Stimulated activated CD4-positive, alpha-beta T cell treated with anti-CD3 and anti-CD28 coated beads, Interleukin-15, amount 100 ng/mL, for 24 hours (primary cell): Measurements from ENCODE around the gene IPCEF1.
"Not testable (repeated sequence)": the region's sequence is repeated elsewhere in the genome, so short reads cannot be mapped to it uniquely, and the experiment has no call there.

Source experiments
- DNase-seq: peaks from one replicate; pipeline ENCODE4 v3.0.0-alpha.2; 2020

Gene IPCEF1

DNA sequence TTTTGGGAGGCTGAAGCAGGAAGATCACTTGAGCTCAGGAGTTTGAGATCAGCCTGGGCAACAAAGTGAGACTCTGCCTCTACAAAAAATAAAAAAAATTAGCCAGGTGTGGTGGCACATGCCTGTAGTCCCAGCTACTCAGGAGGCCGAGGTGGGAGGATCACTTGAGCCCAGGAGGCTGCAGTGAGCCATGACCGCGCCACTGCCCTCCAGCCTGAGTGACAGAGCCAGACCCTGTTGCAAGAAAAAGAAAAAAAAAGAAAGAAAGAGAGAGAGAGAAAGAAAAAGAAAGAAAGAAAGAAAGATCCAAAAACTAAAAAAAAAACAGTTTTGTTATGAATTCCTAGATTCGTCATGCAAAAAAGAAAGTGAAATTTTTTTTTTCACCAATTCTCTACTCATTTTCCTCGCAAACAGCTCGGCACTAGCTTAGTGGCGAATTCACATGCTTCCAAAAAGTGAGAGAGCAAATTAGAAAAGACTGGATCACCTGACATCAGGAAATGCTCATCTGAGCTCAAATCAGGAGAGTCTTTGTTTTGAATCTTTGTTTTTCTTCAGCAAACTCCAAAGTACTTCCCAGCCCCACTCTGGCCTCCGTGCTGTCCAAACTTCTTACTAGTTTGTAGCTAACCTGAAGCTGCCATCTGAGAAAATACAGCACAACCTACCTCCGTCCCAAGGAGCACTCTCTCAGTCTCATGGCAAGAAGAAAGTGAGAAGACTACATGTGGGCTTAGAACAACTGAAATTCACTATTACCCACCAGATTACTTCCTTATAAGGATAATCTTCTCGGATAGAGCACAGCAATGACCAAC is 27.0 kb downstream of the IPCEF1 start:
- no peak for DNase-seq

DNA sequence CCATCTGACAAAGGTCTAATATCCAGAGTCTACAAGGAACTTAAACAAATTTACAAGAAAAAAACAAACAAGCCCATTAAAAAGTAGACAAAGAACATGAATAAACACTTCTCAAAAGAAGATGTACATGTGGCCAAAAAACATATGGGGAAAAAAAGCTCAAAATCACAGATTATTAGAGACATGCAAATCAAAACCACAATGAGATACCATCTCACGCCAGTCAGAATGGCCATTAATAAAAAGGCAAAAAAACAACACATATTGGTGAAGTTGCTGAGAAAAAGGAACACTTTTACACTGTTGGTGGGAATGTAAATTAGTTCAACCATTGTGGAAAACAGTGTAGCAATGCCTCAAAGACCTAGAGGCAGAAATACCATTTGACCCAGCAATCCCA is 29.3 kb downstream of the IPCEF1 start:
- not testable (repeated sequence) for DNase-seq

DNA sequence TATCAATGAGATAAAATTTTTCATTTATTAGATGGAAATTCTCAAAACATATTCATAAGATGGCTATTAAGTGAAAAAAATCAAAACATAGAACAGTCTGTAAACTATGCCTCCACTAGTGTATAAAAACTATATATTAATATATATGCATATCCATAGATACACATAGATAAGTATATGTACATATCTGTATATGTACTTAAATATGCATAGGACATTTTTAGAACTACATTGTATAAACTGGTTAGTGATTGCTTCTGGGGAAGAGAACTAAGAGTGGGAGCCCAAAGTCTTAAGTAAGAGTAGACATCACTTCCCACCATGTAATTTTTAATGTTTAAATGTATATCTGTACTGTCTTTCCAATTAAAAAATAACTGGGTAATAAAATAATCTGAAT is 31.5 kb downstream of the IPCEF1 start:
- DNase-seq = no peak

GRCh38 chr6:154320181-154320580 is 36.4 kb downstream of the IPCEF1 start:
- DNase-seq = no peak

GRCh38 chr6:154319231-154319858 is 37.3 kb downstream of the IPCEF1 start:
- no peak for DNase-seq

GRCh38 chr6:154318721-154319120 is 37.9 kb downstream of the IPCEF1 start:
- DNase-seq = no peak

GRCh38 chr6:154316131-154316530 is 40.5 kb downstream of the IPCEF1 start:
- no peak for DNase-seq

DNA sequence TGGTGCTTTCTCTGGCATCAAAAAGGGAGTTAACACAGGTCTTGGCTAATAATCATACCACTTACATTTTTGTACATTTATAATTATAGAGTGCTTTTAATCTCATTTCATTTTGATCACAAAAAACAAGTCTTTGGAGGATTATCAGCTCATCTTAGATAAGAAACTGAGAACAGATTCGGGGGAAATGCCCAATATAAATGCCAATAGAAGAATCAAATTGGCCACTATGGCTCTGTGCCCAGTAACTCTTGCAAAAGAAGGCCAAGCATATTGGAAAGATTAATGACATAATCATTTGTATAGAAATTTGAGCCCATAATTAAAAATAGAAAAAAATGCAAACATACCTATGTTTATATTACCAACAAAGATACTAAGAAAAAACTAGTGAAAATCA is 42.5 kb downstream of the IPCEF1 start:
- DNase-seq = no peak

DNA sequence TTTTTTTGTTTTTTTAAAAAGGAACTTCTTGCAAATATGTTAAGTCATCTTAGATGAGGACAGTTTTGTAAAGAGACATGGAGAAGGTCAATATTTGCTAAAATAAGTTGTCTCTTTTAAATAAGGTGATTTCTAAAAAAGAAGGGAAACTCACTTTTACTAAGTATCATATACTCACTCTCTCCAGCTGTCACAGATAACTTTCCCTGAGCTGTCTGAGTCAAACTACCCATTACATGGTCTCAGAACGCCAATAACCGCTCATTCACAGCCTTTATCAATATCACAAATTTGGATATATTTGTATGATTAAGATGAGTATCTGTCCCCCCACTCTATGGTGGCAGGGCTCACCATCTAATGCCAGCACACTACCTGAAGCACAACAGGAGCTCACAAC is 47.6 kb downstream of the IPCEF1 start:
- no peak for DNase-seq

- no peak for DNase-seq
These were observed 48.7 kb downstream of the IPCEF1 start for GRCh38 chr6:154307696-154308425.

GRCh38 chr6:154307147-154307546 is 49.5 kb downstream of the IPCEF1 start:
- DNase-seq = not testable (repeated sequence)

DNA sequence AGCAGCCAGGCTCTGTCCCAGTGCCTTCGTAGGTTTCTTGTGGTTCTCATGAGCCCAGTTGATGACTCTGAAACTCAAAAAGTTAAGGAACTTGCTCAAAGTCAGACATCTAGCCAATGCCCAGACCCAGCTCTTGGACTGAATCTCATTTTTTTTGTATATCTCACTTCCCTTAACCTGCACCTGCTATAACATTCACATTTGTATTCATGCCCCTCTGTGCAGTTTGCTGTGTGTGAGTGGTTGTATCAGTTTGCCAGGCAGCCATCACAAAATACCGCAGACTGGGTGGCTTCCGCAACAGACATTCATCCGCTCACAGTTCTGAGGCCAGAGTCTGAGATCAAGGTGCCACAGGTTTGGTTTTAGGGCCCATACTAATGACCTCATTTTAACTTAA is 49.9 kb downstream of the IPCEF1 start:
- DNase-seq = no peak

DNA sequence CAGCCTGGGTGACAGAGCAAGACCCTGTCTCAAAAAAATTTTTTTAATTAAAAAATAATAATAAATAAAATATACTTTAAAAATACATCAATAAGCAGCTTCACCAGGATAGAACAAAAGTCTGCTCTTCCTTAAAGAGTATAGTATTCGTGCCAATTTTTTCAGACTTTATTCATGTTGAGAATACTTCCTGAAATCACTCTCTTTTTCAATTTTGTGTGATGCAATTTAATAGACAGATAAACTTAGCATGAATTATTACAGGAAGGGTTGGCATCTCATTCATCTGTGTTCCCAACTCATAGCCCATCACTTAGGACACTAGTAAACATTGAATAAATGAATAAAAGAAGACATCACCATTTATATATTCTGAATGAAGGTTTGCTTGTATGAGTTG is 52.4 kb downstream of the IPCEF1 start:
- no peak for DNase-seq

- DNase-seq = not testable (repeated sequence)
These were observed 53.0 kb downstream of the IPCEF1 start for GRCh38 chr6:154303642-154304041.

GRCh38 chr6:154301839-154302752 is 54.5 kb downstream of the IPCEF1 start:
- peak; percentile 39 for DNase-seq

DNA sequence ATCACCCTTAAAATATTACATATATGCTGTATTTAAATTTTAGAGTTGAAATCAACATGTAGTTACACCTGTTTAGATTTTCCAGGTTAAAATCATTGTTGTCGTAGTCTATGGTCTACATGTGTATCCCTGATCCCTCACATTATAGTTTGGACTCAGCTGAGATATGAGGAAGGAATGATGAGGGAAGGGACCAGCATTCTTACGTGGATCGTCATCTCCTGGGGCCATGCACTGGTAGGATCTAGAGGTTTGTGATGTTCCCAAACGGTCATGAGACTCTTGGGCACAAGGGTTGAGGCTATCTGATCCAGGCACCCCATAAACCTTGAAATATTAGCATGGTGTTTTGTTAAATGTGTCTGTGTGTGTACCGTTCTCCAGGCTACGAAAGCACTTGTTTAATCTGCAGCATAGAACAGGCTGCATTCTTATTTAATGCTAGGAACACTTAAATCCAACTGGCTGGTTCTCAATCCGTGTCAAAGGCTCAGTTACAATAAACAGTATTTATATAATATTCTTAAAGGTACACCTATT is 55.4 kb downstream of the IPCEF1 start:
- DNase-seq = no peak

DNA sequence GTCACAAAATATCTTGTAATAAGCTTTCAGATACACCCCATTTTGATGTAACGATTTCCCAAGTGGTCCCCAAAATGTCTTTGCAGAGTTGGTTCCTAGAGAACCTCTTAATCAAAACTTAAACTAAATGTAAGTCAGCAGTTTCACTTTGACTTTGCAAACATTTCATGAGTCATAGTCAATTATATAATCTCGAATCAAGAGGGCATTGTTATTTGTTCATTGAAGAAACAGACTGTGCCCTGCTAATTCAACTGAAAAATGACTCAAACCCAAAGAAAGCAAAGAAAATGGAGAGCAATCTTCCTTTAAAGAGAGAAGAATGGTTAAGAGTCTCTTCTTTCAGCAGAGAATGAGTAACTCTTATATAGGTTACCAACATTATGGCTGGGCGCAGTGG is 58.3 kb downstream of the IPCEF1 start:
- no peak for DNase-seq

DNA sequence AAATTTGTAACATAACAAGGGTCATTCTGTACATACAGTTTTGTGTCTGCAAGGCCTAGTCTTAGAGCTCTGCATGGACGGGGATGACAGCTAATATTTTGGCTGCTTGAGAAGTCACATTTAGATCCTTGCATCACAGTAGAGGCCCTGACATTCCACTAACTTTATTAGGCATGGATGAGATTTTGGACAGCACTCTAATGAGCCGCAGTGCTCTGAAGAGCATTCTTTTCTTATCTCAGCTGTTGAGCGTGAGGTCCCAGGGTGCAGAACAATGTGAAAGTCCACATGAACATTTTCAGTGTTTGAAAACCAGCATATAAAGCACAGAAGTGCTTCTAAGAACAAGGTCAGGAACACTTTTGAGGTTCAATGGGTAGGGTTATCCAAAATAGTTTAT is 58.9 kb downstream of the IPCEF1 start:
- DNase-seq = no peak

GRCh38 chr6:154297210-154297609 is 59.4 kb downstream of the IPCEF1 start:
- DNase-seq = no peak

DNA sequence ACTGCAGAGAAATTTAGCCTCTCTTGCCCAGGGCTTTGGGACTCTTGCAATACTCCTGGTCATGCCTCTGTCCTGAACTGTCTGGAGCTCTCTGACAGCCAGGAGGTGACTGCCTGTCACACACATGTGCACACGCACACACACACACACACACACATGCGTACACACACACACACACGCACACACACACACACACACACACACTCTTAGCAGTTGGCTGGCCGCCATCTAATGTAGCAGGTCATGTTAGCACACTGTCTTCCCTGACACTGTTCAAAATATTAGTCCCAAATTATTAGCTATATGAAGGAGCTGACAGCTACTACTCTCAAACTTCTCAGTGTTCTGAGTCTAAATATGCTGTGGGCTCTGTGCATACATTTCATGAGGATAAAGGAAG is 60.9 kb downstream of the IPCEF1 start:
- no peak for DNase-seq

- no peak for DNase-seq
These were observed 63.6 kb downstream of the IPCEF1 start for GRCh38 chr6:154292855-154293519.

- DNase-seq = no peak
These were observed 64.5 kb downstream of the IPCEF1 start for GRCh38 chr6:154292066-154292465.
